ENCODE results near the gene CPNE2.

The CPNE2 gene

DNA sequence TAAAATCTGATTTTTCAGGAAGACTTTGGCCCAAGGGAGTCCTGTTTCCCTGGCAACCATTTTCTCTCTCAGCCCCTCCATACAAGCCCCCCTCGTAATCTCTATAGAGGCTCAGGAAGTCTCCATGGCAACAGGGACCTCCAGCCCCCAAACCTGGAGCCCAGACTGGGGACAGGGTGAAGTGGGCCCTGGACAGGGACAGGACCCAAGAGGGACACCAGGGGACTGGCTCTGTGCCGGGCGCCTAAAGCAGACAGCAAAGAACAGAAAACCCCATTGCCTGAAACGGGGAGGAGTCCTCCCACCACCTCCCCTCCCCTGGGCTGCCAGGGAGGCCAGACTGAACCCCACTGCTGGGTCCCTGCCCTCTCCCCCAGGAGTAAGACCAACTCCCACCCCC lies 40.6 kb downstream of the CPNE2 start:
- DNase-seq (ENCODE audit: low spot score), result no peak
- TF ChIP-seq, protein P1, sequence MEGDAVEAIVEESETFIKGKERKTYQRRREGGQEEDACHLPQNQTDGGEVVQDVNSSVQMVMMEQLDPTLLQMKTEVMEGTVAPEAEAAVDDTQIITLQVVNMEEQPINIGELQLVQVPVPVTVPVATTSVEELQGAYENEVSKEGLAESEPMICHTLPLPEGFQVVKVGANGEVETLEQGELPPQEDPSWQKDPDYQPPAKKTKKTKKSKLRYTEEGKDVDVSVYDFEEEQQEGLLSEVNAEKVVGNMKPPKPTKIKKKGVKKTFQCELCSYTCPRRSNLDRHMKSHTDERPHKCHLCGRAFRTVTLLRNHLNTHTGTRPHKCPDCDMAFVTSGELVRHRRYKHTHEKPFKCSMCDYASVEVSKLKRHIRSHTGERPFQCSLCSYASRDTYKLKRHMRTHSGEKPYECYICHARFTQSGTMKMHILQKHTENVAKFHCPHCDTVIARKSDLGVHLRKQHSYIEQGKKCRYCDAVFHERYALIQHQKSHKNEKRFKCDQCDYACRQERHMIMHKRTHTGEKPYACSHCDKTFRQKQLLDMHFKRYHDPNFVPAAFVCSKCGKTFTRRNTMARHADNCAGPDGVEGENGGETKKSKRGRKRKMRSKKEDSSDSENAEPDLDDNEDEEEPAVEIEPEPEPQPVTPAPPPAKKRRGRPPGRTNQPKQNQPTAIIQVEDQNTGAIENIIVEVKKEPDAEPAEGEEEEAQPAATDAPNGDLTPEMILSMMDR (IDR thresholded peaks at IDR 0.05; ENCODE audit: extremely low read depth, insufficient read depth, missing control alignments), result no peak
- in situ Hi-C loops (cut with MboI; ENCODE audit: low pct_unique_long_range_greater_than_20kb, low sequenced_read_pairs, unreplicated experiment), result no loop called here

DNA sequence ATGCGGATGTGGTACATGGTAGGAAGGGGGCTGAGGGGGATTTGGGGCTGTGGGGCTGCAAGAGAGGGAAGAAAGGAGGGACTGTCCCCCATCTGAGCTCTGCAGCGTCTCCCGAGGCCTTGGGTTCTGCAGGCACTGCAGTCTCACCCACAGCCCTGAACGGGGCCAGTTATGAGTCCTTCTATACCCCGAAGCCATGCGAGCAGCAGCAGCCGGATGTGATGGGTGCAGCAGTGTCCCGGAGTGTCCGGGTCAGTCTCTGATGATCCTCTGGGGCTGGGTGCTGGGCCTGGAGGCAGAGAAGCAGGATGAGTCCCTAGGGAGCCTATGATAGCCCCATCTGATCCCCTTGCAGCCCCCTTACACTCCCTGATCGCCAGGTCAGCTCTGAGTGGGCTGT lies 41.5 kb downstream of the CPNE2 start:
- no peak for DNase-seq (ENCODE audit: low spot score)
- in situ Hi-C loops (cut with MboI; ENCODE audit: low pct_unique_long_range_greater_than_20kb, low sequenced_read_pairs, unreplicated experiment), result no loop called here
- TF ChIP-seq, protein P1 (IDR thresholded peaks at IDR 0.05; ENCODE audit: extremely low read depth, insufficient read depth, missing control alignments), result no peak

DNA sequence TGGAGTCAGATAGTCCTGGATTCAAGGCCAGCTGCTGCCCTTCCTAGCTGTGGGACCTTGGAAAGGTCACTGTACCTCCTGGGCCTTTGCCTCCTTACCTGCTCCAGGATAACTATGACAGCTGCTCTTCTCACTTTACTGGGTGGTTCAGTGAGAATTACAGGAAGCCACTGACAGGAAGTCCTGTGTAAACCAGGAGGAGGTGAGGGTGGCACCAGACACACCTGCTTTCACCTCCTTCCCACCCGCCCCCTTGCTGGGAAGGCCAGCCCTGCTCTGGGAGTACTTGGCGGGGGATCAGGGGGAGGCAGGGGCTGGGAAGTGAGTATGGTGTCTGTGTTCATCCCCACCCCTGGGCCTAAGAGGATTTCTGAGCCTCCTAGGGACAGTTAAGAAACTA lies 42.6 kb downstream of the CPNE2 start:
- TF ChIP-seq, protein P1 (IDR thresholded peaks at IDR 0.05; ENCODE audit: extremely low read depth, insufficient read depth, missing control alignments), result no peak
- no peak for DNase-seq (ENCODE audit: low spot score)
- in situ Hi-C loops (cut with MboI; ENCODE audit: low pct_unique_long_range_greater_than_20kb, low sequenced_read_pairs, unreplicated experiment), result no loop called here

DNA sequence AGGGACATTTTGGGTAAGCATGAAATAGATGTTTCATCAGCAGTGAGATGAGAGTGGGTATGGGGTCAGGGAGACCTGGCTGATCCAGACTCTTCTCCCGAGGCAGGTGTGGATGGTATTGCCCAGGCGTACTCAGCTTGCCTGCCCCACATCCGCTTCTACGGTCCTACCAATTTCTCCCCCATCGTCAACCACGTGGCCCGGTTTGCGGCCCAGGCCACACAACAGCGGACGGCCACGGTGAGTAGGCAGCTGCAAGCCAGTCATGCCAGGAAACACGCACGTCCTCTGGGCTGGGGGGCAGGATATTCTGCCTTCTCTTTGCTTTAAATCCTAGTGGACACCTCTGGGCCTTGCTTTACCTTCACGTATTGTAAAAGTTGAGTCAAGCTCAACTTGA lies 44.7 kb downstream of the CPNE2 start:
- TF ChIP-seq, protein P1 (IDR thresholded peaks at IDR 0.05; ENCODE audit: extremely low read depth, insufficient read depth, missing control alignments), result no peak
- in situ Hi-C loops (cut with MboI; ENCODE audit: low pct_unique_long_range_greater_than_20kb, low sequenced_read_pairs, unreplicated experiment), result no loop called here
- no peak for DNase-seq (ENCODE audit: low spot score)

DNA sequence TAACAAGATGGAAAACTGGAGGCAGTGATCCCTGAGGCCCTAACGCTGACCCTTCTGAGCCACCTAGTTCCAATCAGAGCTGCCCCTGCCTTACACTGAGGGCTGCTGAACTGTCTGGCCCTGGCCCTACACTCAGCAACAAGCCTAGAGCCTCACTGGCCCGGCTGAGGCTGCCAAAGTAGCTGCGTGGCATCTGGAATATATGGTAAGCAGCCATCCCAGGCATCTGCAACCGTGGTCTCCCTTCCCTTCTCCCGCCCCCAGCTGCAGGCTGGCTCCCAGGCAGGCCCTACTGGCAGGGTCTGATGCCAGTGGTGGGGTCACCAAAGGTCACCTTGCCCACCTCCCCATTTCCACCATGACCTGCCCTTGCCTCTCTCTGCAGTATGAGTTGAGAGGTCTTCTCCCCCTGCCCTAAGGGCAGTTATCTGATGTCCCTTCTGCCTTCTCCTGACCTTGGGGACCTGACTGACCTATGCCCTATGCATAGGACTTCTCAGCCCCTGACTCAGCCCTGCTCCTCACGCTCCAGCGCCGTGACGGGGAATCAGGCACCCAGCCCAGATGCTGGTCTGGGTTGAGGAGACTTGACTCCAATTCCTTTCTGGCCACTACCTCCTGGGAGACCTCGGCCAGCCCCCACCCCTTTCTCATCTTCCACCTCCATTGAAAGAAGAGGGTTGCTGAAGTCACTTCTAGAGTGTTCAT lies 45.3 kb downstream of the CPNE2 start:
- in situ Hi-C loops (cut with MboI; ENCODE audit: low pct_unique_long_range_greater_than_20kb, low sequenced_read_pairs, unreplicated experiment), result no loop called here
- TF ChIP-seq, protein P1 (IDR thresholded peaks at IDR 0.05; ENCODE audit: extremely low read depth, insufficient read depth, missing control alignments), result no peak

DNA sequence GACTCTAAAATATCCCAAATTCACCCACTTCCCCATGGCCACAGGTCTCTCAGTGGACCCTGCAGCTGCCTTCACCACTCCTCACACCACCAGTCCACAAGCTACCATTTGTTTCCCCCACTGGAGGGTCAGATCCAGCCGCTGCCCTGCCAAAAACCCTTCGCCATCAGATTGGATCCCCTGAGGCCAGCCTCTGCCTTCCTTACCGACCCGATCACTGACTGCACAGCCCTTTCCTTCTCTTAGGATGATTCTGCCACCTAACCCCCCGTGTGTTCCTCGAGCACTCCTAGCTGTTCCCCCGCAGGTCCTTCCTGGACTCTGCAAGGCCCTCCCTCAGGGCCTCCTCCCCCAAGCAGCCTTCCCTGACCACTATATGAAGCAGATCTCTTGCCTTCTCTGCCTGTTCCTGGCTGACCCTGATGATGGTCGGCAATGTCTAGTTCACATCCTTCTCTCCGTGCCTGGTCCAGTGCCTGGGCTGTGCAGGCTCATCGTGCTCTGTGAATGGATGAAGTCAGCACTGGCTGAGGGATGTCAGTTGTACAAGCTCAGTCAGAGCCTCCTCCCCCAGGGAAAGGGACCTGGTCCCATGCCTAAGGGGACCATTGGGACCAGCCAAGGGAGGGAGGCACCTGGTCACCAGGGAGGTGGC lies 46.0 kb downstream of the CPNE2 start:
- TF ChIP-seq, protein P1 (IDR thresholded peaks at IDR 0.05; ENCODE audit: extremely low read depth, insufficient read depth, missing control alignments), result no peak
- in situ Hi-C loops (cut with MboI; ENCODE audit: low pct_unique_long_range_greater_than_20kb, low sequenced_read_pairs, unreplicated experiment), result no loop called here
- no peak for DNase-seq (ENCODE audit: low spot score)

More for the DNA sequence above, 45.3 kb downstream of the CPNE2 start:
- no peak for DNase-seq (ENCODE audit: low spot score)
